Mesodermal cell (in vitro differentiated cells): ENCODE results near the gene TSPAN4.

Source experiments
- H3K27ac ChIP-seq: 2 replicates; pipeline ENCODE4 v1.7.0; 2013; ENCODE audit warnings: mild to moderate bottlenecking, low read depth, low read length, moderate library complexity; ENCODE audit not compliant: severe bottlenecking
- H3K36me3 ChIP-seq: 2 replicates; pipeline ENCODE4 v1.7.1; 2013; ENCODE audit warnings: mild to moderate bottlenecking, low read length, moderate library complexity; ENCODE audit not compliant: control insufficient read depth, insufficient read depth
- H3K4me1 ChIP-seq: one replicate; pipeline ENCODE4 v1.7.1; 2013; ENCODE audit warnings: mild to moderate bottlenecking, low read length; ENCODE audit not compliant: insufficient read depth, control insufficient read depth, poor library complexity, severe bottlenecking
- H3K4me3 ChIP-seq: 2 replicates; pipeline ENCODE4 v1.7.0; 2013; ENCODE audit warnings: low read length, control low read depth, mild to moderate bottlenecking; ENCODE audit not compliant: insufficient read depth, poor library complexity, severe bottlenecking; ENCODE audit errors: extremely low read depth
- H3K9me3 ChIP-seq: 2 replicates; pipeline ENCODE4 v1.7.1; 2013; ENCODE audit warnings: mild to moderate bottlenecking, low read length, moderate library complexity; ENCODE audit not compliant: control insufficient read depth
- WGBS, 2 experiments: methylation state at CpG; one replicate each; pipeline ENCODE4 v1.1.5; 2013; ENCODE audit warnings: missing lambda C conversion rate in 2 of 2; ENCODE audit not compliant: insufficient coverage in 2 of 2; 5-methylcytosine and 5-hydroxymethylcytosine counted together

The TSPAN4 gene

DNA sequence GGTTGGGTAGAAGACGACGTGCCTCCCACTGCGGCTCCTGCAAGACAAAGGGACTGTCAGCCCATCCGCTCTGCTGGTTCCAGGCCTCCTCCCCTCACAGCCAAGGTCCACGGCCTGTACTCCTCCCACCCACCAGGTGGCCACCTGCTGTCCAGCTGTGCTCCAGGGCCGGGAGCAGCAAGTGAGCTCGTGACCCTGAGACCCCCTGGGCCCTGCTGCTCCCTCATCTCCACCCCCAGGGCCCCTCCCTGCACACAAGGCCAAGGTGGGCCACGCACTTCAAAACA, 27.4 kb downstream of the TSPAN4 start:
- 44 to 55% methylated on average over 7 to 8 of the region's 8 CpGs for WGBS, 2 experiments
- no peaks in the 10 kb centered on the region for H3K9me3 ChIP-seq
- H3K4me1 ChIP-seq, result no peaks in the 10 kb centered on the region
- H3K36me3 ChIP-seq, result peaks cover 17% of the 10 kb centered on the region
- no peak overlapping the region for H3K27ac ChIP-seq
- H3K4me3 ChIP-seq, result no peak overlapping the region

DNA sequence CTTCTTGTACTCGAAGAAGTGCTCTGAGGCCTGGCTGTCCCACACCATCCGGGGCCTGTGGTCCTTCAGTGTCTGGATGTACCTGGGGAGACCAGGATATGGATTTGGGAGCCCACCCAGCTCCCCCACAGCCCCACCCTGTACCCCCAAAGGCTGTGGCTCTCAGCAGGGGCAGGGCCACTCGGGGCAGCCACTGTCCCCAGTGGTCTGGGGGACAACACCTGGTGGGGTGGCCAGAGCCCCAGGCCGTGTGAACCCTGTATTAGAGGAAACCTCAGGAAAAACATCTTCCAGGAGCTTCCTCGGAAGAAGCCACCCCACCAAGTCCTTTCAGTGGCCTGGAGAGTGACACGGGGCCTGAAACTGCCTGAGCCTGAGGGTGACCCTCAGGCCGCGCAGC, 27.8 kb downstream of the TSPAN4 start:
- Histone ChIP-seq H3K36me3 (peaks cover 18% of the 10 kb centered on the region), H3K4me1 (no peaks in the 10 kb centered on the region), H3K4me3 (no peak overlapping the region), H3K9me3 (no peaks in the 10 kb centered on the region), H3K27ac (no peak overlapping the region)
- WGBS, 2 experiments, result 80 to 81% methylated on average over 7 to 8 of the region's 8 CpGs

DNA sequence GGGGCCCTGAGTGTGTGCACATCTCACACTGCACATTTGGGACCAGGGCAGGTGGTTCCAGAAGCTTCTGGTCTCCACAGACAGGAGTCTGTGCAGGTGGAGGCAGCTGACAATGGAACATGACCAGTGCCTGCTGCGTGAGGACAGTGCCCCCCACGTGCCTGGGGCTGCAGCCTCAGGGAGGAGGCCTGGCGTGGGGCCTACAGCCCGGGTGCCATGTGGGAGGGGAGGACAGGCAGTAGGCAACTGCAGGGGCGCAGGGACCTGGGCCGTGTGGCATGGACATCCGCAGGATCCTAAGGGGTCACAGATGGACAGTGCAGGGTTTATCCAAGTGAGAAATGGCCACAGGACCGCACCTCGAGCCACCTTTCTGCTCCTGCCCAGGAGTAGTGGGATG, 28.8 kb downstream of the TSPAN4 start:
- WGBS, 2 experiments, result 83 to 84% methylated on average over 8 to 9 of the region's 9 CpGs
- Histone ChIP-seq H3K4me3 (no peak overlapping the region), H3K27ac (no peak overlapping the region)

DNA sequence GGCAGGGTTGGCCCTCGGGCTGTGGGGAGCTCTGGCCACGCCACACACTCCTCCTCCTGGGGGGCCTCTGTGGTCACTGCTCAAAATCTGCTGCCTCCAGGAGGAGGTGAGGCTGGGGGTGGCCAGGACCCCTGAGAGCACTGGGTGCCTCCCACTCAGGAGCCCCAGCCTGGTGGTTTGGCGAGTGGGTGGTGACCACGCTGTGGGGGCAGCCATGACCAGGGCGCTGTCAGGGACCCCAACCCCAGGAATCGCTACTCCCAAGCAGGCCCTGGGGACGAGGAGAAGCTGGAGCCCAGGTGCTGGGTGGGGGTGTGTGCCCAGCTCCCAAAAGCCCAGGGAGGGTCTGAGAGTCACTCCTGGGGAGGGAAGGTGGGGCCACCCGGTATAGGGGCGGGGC, 30.1 kb downstream of the TSPAN4 start:
- Histone ChIP-seq H3K4me1 (no peaks in the 10 kb centered on the region), H3K4me3 (no peak overlapping the region), H3K36me3 (peaks cover 28% of the 10 kb centered on the region), H3K27ac (no peak overlapping the region), H3K9me3 (no peaks in the 10 kb centered on the region)
- WGBS, 2 experiments, result 93 to 97% methylated on average over 5 to 7 of the region's 9 CpGs

More for the DNA sequence above, 28.8 kb downstream of the TSPAN4 start:
- Histone ChIP-seq H3K9me3 (no peaks in the 10 kb centered on the region), H3K4me1 (no peaks in the 10 kb centered on the region), H3K36me3 (peaks cover 23% of the 10 kb centered on the region)

DNA sequence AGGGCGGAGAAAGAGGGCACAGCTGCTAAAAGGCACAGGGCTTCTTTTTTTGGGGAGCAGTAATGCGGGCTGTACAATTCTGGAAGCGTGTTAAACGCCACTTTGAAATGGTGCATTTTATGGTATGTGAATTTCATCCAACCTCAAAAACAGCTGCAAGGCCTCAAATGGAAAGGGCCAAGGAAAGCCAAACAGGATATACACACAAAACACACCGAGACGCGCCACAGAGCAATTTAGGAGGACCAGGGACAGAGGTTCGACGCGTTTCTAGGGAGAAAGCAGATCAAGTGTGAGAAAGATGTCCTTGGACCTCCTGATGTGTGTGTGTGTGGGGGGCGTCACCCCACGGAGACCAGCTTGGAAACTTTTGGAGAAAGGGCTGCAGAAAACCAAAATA, 31.1 kb downstream of the TSPAN4 start:
- 82 to 86% methylated on average over 7 to 9 of the region's 12 CpGs for WGBS, 2 experiments
- no peak overlapping the region for H3K4me3 ChIP-seq
- no peaks in the 10 kb centered on the region for H3K4me1 ChIP-seq
- H3K27ac ChIP-seq, result no peak overlapping the region
- no peaks in the 10 kb centered on the region for H3K9me3 ChIP-seq
- H3K36me3 ChIP-seq, result peaks cover 30% of the 10 kb centered on the region

DNA sequence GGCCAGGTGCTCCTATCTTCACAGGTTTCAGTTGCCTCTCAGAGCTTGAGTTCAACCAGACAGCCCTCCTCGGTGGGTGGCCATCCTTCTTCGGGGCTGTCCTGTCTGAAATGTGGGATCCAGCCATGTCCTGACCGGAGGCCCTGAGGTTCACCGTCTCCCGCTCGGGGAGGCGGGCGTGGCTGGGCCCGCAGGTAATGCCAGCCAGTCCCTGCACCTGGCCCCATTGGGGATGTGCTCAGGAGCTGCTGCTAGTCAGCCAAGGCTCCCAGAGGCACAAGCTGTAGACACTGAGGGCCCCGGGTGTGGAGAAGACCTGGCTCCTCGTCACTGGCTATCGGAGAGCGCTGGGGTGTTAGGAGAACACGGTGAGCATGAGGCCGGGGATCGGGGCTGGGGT, 32.6 kb downstream of the TSPAN4 start:
- Histone ChIP-seq H3K4me1 (no peaks in the 10 kb centered on the region), H3K9me3 (no peaks in the 10 kb centered on the region), H3K36me3 (peaks cover 40% of the 10 kb centered on the region), H3K4me3 (no peak overlapping the region), H3K27ac (no peak overlapping the region)
- 95 to 96% methylated on average over 15 to 16 of the region's 16 CpGs for WGBS, 2 experiments

DNA sequence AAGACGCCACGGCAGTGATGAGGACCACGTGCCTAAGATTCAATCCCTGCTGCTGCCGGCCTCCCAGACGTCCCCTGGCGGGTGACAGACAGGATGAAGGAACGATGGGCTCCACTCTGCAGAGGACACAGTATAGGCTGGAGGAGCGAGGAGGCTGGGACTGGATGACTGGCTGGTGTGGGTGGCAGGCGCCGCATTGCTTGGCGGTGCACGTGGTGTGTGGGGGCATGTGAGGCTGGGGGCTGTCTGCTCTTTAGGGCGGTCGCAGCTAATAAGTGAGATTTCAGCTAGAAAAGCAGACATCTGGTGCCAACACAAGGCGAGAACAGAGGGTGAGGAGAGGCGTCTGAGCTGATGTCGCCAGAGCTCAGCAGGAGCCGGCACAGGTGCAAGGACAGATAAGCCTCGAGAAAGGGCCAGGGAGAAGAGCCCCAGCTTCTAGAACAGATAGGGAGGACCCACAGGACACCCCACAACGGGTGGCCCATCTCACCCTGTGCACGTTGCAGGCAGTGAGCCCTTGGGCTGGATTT, 33.2 kb downstream of the TSPAN4 start:
- Histone ChIP-seq H3K9me3 (no peaks in the 10 kb centered on the region), H3K27ac (no peak overlapping the region), H3K4me1 (no peaks in the 10 kb centered on the region), H3K4me3 (no peak overlapping the region), H3K36me3 (peaks cover 46% of the 10 kb centered on the region)
- WGBS, 2 experiments, result 95% methylated on average over 21 of the region's 21 CpGs

DNA sequence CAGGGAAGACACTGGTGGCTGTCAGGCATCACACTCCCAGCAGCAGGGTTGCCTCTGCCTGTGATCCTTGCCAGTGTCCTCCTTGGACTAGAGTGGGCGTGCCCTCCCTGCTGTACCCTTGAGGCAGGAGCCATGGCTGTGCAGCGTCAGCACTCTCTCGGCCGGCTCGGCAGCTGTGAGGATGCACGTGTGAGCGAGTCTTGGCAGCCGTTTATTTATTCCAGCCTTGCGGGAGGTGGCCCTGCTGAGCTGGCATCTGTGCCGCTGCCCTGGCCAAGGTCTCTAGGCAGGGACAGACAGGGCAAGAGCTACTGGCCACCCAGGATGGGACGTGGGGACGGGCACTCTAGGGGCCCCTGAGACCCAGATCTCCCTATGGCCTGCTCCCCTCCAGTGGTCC, 33.9 kb downstream of the TSPAN4 start:
- H3K4me1 ChIP-seq, result no peaks in the 10 kb centered on the region
- no peak overlapping the region for H3K4me3 ChIP-seq
- no peak overlapping the region for H3K27ac ChIP-seq
- H3K36me3 ChIP-seq, result peaks cover 50% of the 10 kb centered on the region
- WGBS, 2 experiments, result 93 to 98% methylated on average over 12 of the region's 12 CpGs
- no peaks in the 10 kb centered on the region for H3K9me3 ChIP-seq

DNA sequence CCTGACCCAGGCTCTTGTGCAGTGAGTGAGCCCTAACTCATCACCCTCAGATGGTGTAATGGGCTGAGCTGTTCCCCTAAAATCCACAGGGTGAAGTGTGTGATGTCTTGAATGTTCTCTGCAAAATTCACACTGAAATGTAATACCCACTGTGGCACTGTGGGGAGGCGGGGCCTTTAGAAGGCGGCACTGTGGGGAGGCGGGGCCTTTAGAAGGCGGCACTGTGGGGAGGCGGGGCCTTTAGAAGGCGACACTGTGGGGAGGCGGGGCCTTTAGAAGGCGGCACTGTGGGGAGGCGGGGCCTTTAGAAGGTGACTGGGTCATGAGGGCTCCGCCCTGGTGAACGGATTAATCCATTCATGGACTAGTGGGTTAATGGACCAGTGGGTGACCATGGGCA, 34.9 kb downstream of the TSPAN4 start:
- 97 to 100% methylated on average over 5 of the region's 11 CpGs for WGBS, 2 experiments
- peaks cover 57% of the 10 kb centered on the region for H3K36me3 ChIP-seq
- no peak overlapping the region for H3K27ac ChIP-seq
- no peaks in the 10 kb centered on the region for H3K9me3 ChIP-seq
- no peaks in the 10 kb centered on the region for H3K4me1 ChIP-seq
- H3K4me3 ChIP-seq, result no peak overlapping the region

DNA sequence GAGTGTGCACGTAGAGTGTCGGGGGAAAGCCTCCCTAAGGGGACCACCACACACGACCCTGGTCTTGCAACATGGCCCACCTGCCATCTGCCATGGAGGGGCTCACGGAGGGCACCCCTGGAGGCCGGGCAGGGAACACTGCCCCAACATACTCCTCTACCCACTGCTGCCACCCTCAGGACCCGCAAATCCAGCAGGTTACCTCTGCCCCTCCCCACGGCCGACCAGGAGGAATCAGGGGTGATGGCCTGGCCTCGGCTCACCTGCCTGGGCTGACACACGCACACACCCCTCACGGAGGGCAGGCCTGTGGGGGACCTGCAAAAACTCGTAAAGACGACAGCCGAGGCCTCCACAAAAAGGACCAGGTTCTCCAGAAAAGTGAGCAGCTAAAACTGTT, 37.8 kb downstream of the TSPAN4 start:
- Histone ChIP-seq H3K4me1 (no peaks in the 10 kb centered on the region), H3K36me3 (peaks cover 62% of the 10 kb centered on the region), H3K9me3 (no peaks in the 10 kb centered on the region), H3K4me3 (no peak overlapping the region), H3K27ac (no peak overlapping the region)
- 95 to 98% methylated on average over 10 to 11 of the region's 14 CpGs for WGBS, 2 experiments

DNA sequence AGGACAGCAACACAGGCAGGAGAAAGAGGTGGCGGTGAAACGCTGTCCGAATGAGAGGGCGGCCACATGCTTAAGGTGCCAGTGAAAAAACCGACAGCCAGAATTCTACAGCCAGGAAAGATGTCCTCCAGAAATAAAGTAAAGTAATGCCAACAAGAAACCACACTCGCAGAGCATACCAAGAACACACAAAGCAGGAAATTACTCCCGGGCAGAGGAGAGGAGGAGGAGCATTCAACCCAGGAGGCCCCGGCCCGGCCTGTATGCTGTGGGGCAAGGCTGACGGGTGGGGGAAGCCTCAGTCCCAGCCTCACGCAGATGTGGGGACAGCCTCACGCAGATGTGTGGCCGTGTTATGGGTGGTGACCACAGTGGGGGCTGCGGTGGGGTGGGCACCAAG, 39.9 kb downstream of the TSPAN4 start:
- Histone ChIP-seq H3K36me3 (peaks cover 59% of the 10 kb centered on the region), H3K27ac (no peak overlapping the region), H3K4me3 (no peak overlapping the region), H3K9me3 (no peaks in the 10 kb centered on the region), H3K4me1 (no peaks in the 10 kb centered on the region)
- WGBS, 2 experiments, result 93 to 94% methylated on average over 10 of the region's 14 CpGs
